Liver (tissue), 9 donors: ENCODE measurements around the gene TNP2. TPM values are rescaled to one million over a fixed set of nuclear protein-coding genes. Genes with fewer than 3 reads are reported as not detected.

Source experiments
- DNase-seq: peaks from one replicate; pipeline ENCODE4 v3.0.0-alpha.2; 2017; ENCODE audit warnings: low spot score
- H3K27ac ChIP-seq, 2 donors: one replicate each; pipeline ENCODE4 v1.7.0; 2013; ENCODE audit warnings: inconsistent platforms in 2 of 2, low read length in 2 of 2, control low read depth in 1 of 2, low read depth in 1 of 2, mild to moderate bottlenecking in 1 of 2
- H3K27me3 ChIP-seq, 4 donors: one replicate each; pipeline versions ENCODE4 v1.6.1 to v1.7.0; 2013; ENCODE audit warnings: low read length in 3 of 4, inconsistent platforms in 1 of 4, mild to moderate bottlenecking in 1 of 4, moderate library complexity in 1 of 4; ENCODE audit not compliant: control insufficient read depth in 4 of 4, insufficient read depth in 4 of 4
- H3K36me3 ChIP-seq, 4 donors: one replicate each; pipeline versions ENCODE4 v1.6.1 to v1.7.0; 2013; ENCODE audit warnings: low read length in 3 of 4, mild to moderate bottlenecking in 3 of 4, low read depth in 1 of 4, moderate library complexity in 1 of 4; ENCODE audit not compliant: control insufficient read depth in 4 of 4, insufficient read depth in 3 of 4
- H3K4me1 ChIP-seq, 4 donors: one replicate each; pipeline versions ENCODE4 v1.6.1 to v1.7.0; 2013; ENCODE audit warnings: low read length in 3 of 4, mild to moderate bottlenecking in 3 of 4, moderate library complexity in 1 of 4; ENCODE audit not compliant: control insufficient read depth in 4 of 4, insufficient read depth in 4 of 4
- H3K4me3 ChIP-seq, 3 donors: one replicate each; pipeline versions ENCODE4 v1.6.1 to v1.7.0; 2013; ENCODE audit warnings: low read length in 3 of 3, control low read depth in 1 of 3, low read depth in 1 of 3, mild to moderate bottlenecking in 1 of 3
- H3K9ac ChIP-seq, 2 donors: one replicate each; pipeline ENCODE4 v1.7.0; 2013; ENCODE audit warnings: low read length in 2 of 2, mild to moderate bottlenecking in 2 of 2, moderate library complexity in 2 of 2, control low read depth in 1 of 2, low read depth in 1 of 2
- H3K9me3 ChIP-seq, 4 donors: one replicate each; pipeline versions ENCODE4 v1.6.1 to v1.7.0; 2013; ENCODE audit warnings: low read length in 3 of 4; ENCODE audit not compliant: control insufficient read depth in 4 of 4
- CTCF ChIP-seq: fragments of 150-350 bp; IDR thresholded peaks from 2 replicates; pipeline ENCODE4 v1.5.1; 2017; ENCODE audit warnings: improper control_type of control experiment, low read depth, low read length; ENCODE audit not compliant: missing input control
- EGR1 ChIP-seq, 2 donors: IDR thresholded peaks; 2 replicates each; pipeline ENCODE4 v1.6.1; 2016 to 2018; ENCODE audit warnings: antibody characterized with exemption in 2 of 2, low read depth in 2 of 2
- FOXA1 ChIP-seq: IDR thresholded peaks from 2 replicates; pipeline ENCODE4 v1.6.1; 2016; ENCODE audit warnings: antibody characterized with exemption
- FOXA2 ChIP-seq: IDR thresholded peaks from 2 replicates; pipeline ENCODE4 v1.6.1; 2016; ENCODE audit warnings: antibody characterized with exemption
- GABPA ChIP-seq, 2 donors: IDR thresholded peaks in 1 of 2; conservative IDR thresholded peaks in 1 of 2; 2 replicates each; pipeline ENCODE4 v1.6.1; 2016; ENCODE audit warnings: antibody characterized with exemption in 2 of 2, mild to moderate bottlenecking in 1 of 2, moderate library complexity in 1 of 2
- HNF4A ChIP-seq, 2 donors: conservative IDR thresholded peaks; 2 replicates each; pipeline ENCODE4 v1.6.1; 2016; ENCODE audit warnings: antibody characterized with exemption in 2 of 2, mild to moderate bottlenecking in 2 of 2
- HNF4G ChIP-seq: IDR thresholded peaks from 2 replicates; pipeline ENCODE4 v1.6.1; 2016; ENCODE audit warnings: antibody characterized with exemption
- JUND ChIP-seq, 2 donors: IDR thresholded peaks; 2 replicates each; pipeline ENCODE4 v1.6.1; 2016; ENCODE audit warnings: antibody characterized with exemption in 2 of 2
- NR2F2 ChIP-seq: IDR thresholded peaks from 2 replicates; pipeline ENCODE4 v1.6.1; 2016; ENCODE audit warnings: antibody characterized with exemption
- RAD21 ChIP-seq, 2 donors: IDR thresholded peaks; 2 replicates each; pipeline ENCODE4 v1.6.1; 2016; ENCODE audit warnings: antibody characterized with exemption in 2 of 2, mild to moderate bottlenecking in 2 of 2
- REST ChIP-seq: IDR thresholded peaks from 2 replicates; pipeline ENCODE4 v1.6.1; 2016; ENCODE audit warnings: antibody characterized with exemption, mild to moderate bottlenecking
- RXRA ChIP-seq, 2 donors: IDR thresholded peaks; 2 replicates each; pipeline ENCODE4 v1.6.1; 2017 to 2018; ENCODE audit warnings: antibody characterized with exemption in 2 of 2, mild to moderate bottlenecking in 1 of 2
- SP1 ChIP-seq: IDR thresholded peaks from 2 replicates; pipeline ENCODE4 v1.6.1; 2018; ENCODE audit warnings: antibody characterized with exemption, mild to moderate bottlenecking
- TAF1 ChIP-seq: conservative IDR thresholded peaks from 2 replicates; pipeline ENCODE4 v1.6.1; 2016; ENCODE audit warnings: antibody characterized with exemption, mild to moderate bottlenecking
- YY1 ChIP-seq: IDR thresholded peaks from 2 replicates; pipeline ENCODE4 v1.6.1; 2016; ENCODE audit warnings: antibody characterized with exemption, mild to moderate bottlenecking
- WGBS: extraction: QIAGEN DNeasy Blood & Tissue Kit; methylation state at CpG from one replicate; pipeline ENCODE4 v1.1.7; 2013; 5-methylcytosine and 5-hydroxymethylcytosine counted together
- polyA plus RNA-seq, 2 donors: library from polyadenylated mRNA; stranded (reverse) in 1 of 2; unstranded in 1 of 2; fragments of 200-250 nt in 1 of 2; fragments of >200 nt in 1 of 2; fragmentation: Nextera tagmentation in 1 of 2; extraction: Ambion mirVana in 1 of 2; gene quantifications; one replicate each; pipeline versions ENCODE4 v1.2.1 to v1.2.3, GENCODE V29; 2013 to 2015
- total RNA-seq, 2 donors: library from RNA; depleted of rRNA; stranded (reverse); fragments of >200 nt; gene quantifications; one replicate each; pipeline ENCODE4 v1.2.3, GENCODE V29; 2014
- TF ChIP-seq, protein P1 (sequence below): IDR thresholded peaks from 2 replicates; pipeline ENCODE4 v1.6.1; 2016; ENCODE audit warnings: antibody characterized with exemption
- TF ChIP-seq, protein P2 (sequence below): IDR thresholded peaks from 2 replicates; pipeline ENCODE4 v1.6.1; 2016; ENCODE audit warnings: antibody characterized with exemption
- TF ChIP-seq, protein P3 (sequence below): IDR thresholded peaks from 2 replicates; pipeline ENCODE4 v1.6.1; 2016; ENCODE audit warnings: antibody characterized with exemption
- donor health status: healthy.
- donor health status: healthy.
- donor health status: healthy.
- donor health status: healthy.
- donor health status: healthy.

The TNP2 gene
- total and polyA plus RNA-seq, 4 donors, result not detected

DNA sequence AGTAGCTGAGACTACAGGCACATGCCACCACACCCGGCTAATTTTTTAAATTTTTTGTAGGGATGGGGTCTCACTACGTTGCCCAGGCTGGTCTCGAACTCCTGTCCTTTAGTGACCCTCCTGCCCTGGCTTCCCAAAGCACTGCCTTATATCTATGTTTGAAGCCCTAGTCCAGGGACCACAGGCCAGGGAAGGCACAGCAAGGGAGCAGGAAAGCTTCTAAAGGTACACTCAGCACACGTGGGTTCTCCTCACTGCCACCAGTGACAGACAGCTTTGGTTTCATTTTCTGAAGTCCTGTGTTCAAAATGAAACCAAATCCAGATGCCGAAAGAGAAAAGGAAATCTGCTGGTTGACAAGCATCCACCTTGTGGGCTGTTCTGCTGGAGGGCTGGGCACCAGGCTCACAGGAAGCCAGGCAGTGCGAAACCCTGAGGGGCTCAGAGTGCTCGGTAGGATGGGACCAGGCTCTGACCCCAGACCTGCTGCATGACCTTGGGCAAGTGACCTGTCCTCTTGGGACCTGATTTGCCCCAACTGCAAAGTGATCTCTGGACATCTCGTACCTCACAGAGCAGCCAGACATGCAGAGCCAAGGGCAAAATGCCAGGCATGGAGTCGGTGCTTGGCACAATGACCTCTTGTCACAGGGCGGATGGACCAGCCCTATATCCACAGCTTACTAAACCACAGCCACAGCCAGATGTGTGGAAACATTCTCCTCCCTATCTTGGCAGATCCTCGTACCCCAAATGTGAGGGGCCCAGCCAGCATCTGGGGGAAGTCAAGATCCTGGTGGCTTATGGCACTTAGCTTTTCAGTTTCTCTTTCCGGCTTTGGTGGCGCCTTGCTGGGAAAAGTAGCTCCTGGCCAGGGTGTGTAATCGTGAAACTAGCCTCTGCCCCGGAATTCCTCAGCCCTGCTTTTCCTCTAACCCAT is 10.3 kb downstream of the TNP2 start:
- H3K27ac ChIP-seq, result peak overlapping the region; percentile 63 to 85
- WGBS, result 22% methylated on average over 15 of the region's 15 CpGs
- peak overlapping the region; percentile 35 to 55 (median 51) for H3K4me3 ChIP-seq
- H3K4me1 ChIP-seq, result peaks cover 10 to 43% (median 28%) of the 10 kb centered on the region in 4 donors
- no peaks in the 10 kb centered on the region for H3K9me3 ChIP-seq
- H3K27me3 ChIP-seq, result no peaks in the 10 kb centered on the region
- H3K9ac ChIP-seq, result peak overlapping the region in 1 of 2 donors; percentile 42
- peak; percentile 97 to 98 for TF ChIP-seq RXRA (IDR thresholded peaks at IDR 0.05)
- TF ChIP-seq HNF4G, result no peak
- TF ChIP-seq YY1, result peak; percentile 86
- peak; percentile 36 for TF ChIP-seq REST
- peak; percentile 93 to 94 for TF ChIP-seq HNF4A (conservative IDR thresholded peaks at IDR 0.05)
- TF ChIP-seq, protein P1, sequence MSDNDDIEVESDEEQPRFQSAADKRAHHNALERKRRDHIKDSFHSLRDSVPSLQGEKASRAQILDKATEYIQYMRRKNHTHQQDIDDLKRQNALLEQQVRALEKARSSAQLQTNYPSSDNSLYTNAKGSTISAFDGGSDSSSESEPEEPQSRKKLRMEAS, result peak; percentile 75
- TF ChIP-seq, protein P2, sequence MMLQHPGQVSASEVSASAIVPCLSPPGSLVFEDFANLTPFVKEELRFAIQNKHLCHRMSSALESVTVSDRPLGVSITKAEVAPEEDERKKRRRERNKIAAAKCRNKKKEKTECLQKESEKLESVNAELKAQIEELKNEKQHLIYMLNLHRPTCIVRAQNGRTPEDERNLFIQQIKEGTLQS, result no peak
- no peak for TF ChIP-seq GABPA (IDR thresholded peaks at IDR 0.05 in 1 of 2, conservative IDR thresholded peaks at IDR 0.05 in 1 of 2)
- peak; percentile 93 for TF ChIP-seq SP1
- TF ChIP-seq JUND (IDR thresholded peaks at IDR 0.05), result peak; percentile 48 to 59
- no peak for TF ChIP-seq EGR1 (IDR thresholded peaks at IDR 0.05; ENCODE audit: low read depth in 2 of 2)
- TF ChIP-seq TAF1, result no peak
- TF ChIP-seq FOXA2, result peak; percentile 63
- TF ChIP-seq FOXA1, result peak; percentile 58
- peak; percentile 45 to 57 for TF ChIP-seq RAD21 (IDR thresholded peaks at IDR 0.05)
- TF ChIP-seq NR2F2, result peak; percentile 87
- TF ChIP-seq, protein P3, sequence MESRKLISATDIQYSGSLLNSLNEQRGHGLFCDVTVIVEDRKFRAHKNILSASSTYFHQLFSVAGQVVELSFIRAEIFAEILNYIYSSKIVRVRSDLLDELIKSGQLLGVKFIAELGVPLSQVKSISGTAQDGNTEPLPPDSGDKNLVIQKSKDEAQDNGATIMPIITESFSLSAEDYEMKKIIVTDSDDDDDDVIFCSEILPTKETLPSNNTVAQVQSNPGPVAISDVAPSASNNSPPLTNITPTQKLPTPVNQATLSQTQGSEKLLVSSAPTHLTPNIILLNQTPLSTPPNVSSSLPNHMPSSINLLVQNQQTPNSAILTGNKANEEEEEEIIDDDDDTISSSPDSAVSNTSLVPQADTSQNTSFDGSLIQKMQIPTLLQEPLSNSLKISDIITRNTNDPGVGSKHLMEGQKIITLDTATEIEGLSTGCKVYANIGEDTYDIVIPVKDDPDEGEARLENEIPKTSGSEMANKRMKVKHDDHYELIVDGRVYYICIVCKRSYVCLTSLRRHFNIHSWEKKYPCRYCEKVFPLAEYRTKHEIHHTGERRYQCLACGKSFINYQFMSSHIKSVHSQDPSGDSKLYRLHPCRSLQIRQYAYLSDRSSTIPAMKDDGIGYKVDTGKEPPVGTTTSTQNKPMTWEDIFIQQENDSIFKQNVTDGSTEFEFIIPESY, result peak; percentile 75
- TF ChIP-seq CTCF, result no peak
- no peaks in the 10 kb centered on the region for H3K36me3 ChIP-seq
- no peak for DNase-seq
